K562 (cell line): ENCODE results near the gene RPRD1B. TPM values are rescaled to one million over a fixed set of nuclear protein-coding genes. Genes with fewer than 3 reads are reported as not detected.

ENCODE experiments used
- ADNP ChIP-seq: fragments of 200-800 bp; sonication (Bioruptor generic); IDR thresholded peaks from 2 replicates; pipeline ENCODE4 v1.6.1; 2016; ENCODE audit warnings: missing genetic modification characterization, missing compliant biosample characterization
- ATF2 ChIP-seq: sonication (generic); formaldehyde crosslinking; IDR thresholded peaks from 2 replicates; pipeline ENCODE4 v1.8.1; 2022; ENCODE audit warnings: missing genetic modification reagents
- CSDE1 ChIP-seq, 2 experiments: fragments of 450-650 bp; IDR thresholded peaks; 2 replicates each; pipeline ENCODE4 v1.6.1; 2016; ENCODE audit warnings: mild to moderate bottlenecking in 1 of 2
- CTBP1 ChIP-seq: fragments of 450-650 bp; IDR thresholded peaks from 2 replicates; pipeline ENCODE4 v1.6.1; 2016; ENCODE audit warnings: borderline replicate concordance
- FOXJ2 ChIP-seq: fragments of 200-800 bp; sonication (Bioruptor generic); IDR thresholded peaks from 2 replicates; pipeline ENCODE4 v1.6.1; 2016; ENCODE audit warnings: missing genetic modification characterization, missing compliant biosample characterization
- FOXP1 ChIP-seq: sonication (generic); formaldehyde crosslinking; IDR thresholded peaks from 2 replicates; pipeline ENCODE4 v1.8.0; 2022; ENCODE audit warnings: mild to moderate bottlenecking, missing genetic modification reagents
- ILK ChIP-seq: fragments of 450-650 bp; IDR thresholded peaks from 2 replicates; pipeline ENCODE4 v1.6.1; 2016; ENCODE audit warnings: missing genetic modification characterization, low read depth, mild to moderate bottlenecking, missing compliant biosample characterization, moderate library complexity, borderline replicate concordance
- IRF1 ChIP-seq: sonication (generic); formaldehyde crosslinking; IDR thresholded peaks from 2 replicates; pipeline ENCODE4 v1.8.0; 2022; ENCODE audit warnings: missing genetic modification reagents, mild to moderate bottlenecking, borderline replicate concordance
- NFXL1 ChIP-seq: fragments of 450-650 bp; formaldehyde crosslinking; IDR thresholded peaks from 2 replicates; pipeline ENCODE4 v1.4.0; 2021; ENCODE audit warnings: mild to moderate bottlenecking
- POLR3A ChIP-seq: IDR thresholded peaks from 2 replicates; pipeline ENCODE4 v1.6.1; 2011; ENCODE audit warnings: borderline replicate concordance, mild to moderate bottlenecking, moderate library complexity; ENCODE audit not compliant: insufficient read length, insufficient read depth; ENCODE audit errors: extremely low read depth
- TAF7 ChIP-seq: fragments of 450-650 bp; IDR thresholded peaks from 2 replicates; pipeline ENCODE4 v1.6.1; 2016; ENCODE audit warnings: missing genetic modification characterization, missing compliant biosample characterization
- TRIM25 ChIP-seq: fragments of 450-650 bp; IDR thresholded peaks from 2 replicates; pipeline ENCODE4 v1.7.0; 2016; ENCODE audit warnings: borderline replicate concordance
- ZNF384 ChIP-seq: IDR thresholded peaks from 2 replicates; pipeline ENCODE4 v1.6.1; 2012; ENCODE audit warnings: low read depth, low read length, improper control_type of control experiment
- ZNF398 ChIP-seq: fragments of 250-450 bp; sonication (Bioruptor Pico); IDR thresholded peaks from 2 replicates; pipeline ENCODE4 v1.8.0; 2021; ENCODE audit warnings: moderate library complexity, mild to moderate bottlenecking, inconsistent platforms
- ZNF518B ChIP-seq: fragments of 250-450 bp; sonication (Bioruptor Pico); IDR thresholded peaks from 2 replicates; pipeline ENCODE4 v1.5.0; 2021; ENCODE audit warnings: mild to moderate bottlenecking, moderate library complexity
- ZNF589 ChIP-seq: fragments of 200-800 bp; sonication (Bioruptor generic); IDR thresholded peaks from 2 replicates; pipeline ENCODE4 v1.6.1; 2016; ENCODE audit warnings: low read depth, missing genetic modification characterization, missing compliant biosample characterization
- polyA plus RNA-seq, 8 experiments: library from polyadenylated mRNA; depleted of rRNA in 4 of 8; stranded (reverse) in 5 of 8; unstranded in 3 of 8; fragments of >200 nt; fragmentation: Nextera tagmentation in 2 of 8; fragmentation: Illumina TruSeq in 1 of 8; extraction: Ambion mirVana in 2 of 8; extraction: Trizol in 1 of 8; gene quantifications; 2 replicates each; pipeline versions ENCODE4 v1.2.1 to v1.2.3, GENCODE V29; 2011 to 2014; ENCODE audit warnings: inconsistent platforms in 1 of 8, missing spikeins in 1 of 8
- total RNA-seq, 7 experiments: library from RNA; depleted of rRNA in 6 of 7; stranded (reverse); fragments of >200 nt in 6 of 7; fragmentation: Illumina TruSeq in 2 of 7; extraction: Trizol in 2 of 7; gene quantifications; 2 replicates each; pipeline versions ENCODE4 v1.2.1 to v1.2.3, GENCODE V29; 2011 to 2021; ENCODE audit warnings: low replicate concordance in 1 of 7

The RPRD1B gene
- total and polyA plus RNA-seq, 9 of the 15 experiments (the other 6 are each of a cell fraction or from before 2014, with no cell fraction given): 5.5 to 43.0 (median 24.4) TPM

GRCh38 chr20:38109591-38110524 is 76.3 kb downstream of the RPRD1B start (continued):
- TF ChIP-seq ZNF398 (CRISPR knock-in tag) (no peak), ZNF518B (no peak), POLR3A (no peak), CTBP1 (peak; percentile 53), ZNF589 (CRISPR knock-in tag) (peak; percentile 56), FOXP1 (CRISPR knock-in tag) (no peak), NFXL1 (CRISPR knock-in tag) (no peak), FOXJ2 (no peak), ATF2 (CRISPR knock-in tag) (no peak), IRF1 (CRISPR knock-in tag) (no peak), TRIM25 (no peak), ADNP (tag) (no peak), TAF7 (tag) (no peak), CSDE1 (IDR thresholded peaks at IDR 0.05) (no peak), ZNF384 (no peak), ILK (tag) (no peak)
